HG02840 (cell line): Measurements from ENCODE around the gene ELAC1.
"Not testable (repeated sequence)": the region's sequence is repeated elsewhere in the genome, so short reads cannot be mapped to it uniquely, and the experiment has no call there.

ENCODE experiments used
- ATAC-seq: cut with Tn5 transposase; IDR thresholded peaks from one replicate; pipeline ENCODE4 v1.9.1; 2021; ENCODE audit warnings: mild to moderate bottlenecking, moderate library complexity, moderate number of reproducible peaks; ENCODE audit not compliant: unreplicated experiment, low FRiP score

Gene ELAC1

DNA sequence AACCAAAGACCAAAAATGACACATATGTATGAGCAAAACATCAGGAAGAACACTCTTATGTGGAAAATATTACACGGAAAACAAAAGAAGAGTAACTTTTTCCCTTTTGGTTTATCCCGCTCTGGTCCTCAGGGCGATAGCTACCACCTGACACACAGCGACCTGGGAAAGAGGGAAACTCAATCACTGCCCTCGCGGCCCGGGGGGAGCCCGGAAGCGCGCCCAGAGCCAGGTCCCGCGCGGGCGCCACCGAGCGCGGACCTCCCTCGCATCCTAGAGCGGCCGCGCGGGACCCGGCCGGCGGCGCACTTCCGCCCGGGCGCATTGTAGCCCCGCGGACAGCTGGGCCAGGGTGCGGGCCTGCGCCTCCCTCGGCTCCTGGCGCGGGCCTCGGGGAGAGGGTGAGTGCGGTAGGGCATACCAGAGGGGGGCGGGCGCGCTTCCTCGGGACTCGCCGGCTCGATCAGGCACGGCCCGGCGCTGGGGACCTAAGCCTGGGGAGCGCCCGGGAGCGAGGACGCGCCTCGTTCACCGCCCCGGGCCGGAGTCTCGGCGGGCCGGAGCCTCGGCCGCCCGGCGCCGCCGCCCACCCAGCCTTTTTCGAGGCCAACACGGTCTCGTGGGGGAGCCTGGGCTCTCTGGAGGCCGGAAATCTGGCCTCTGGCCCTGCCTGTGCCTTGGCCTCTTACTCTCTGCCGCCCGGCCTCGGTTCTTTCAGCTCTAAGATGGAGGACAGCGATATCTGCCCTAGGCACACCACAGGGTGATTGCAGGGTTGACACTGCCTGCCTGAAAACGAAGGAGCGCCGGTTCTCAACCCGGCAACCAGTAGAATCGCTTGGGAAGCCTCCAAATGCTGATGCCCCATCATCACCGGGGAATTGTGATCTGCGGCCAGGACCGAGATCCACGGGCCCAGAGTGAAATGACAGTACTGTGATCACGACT is at the start of gene ELAC1:
Gene ELAC1, plus strand, starts transcription at position 327 of the 948 bp plus-strand sequence. CDS start 6,365 bp downstream, outside the sequence.
- ATAC-seq: peak; percentile 91

GRCh38 chr18:50918153-50918552 is 49.7 kb upstream of the ELAC1 start:
- no peak for ATAC-seq

GRCh38 chr18:50924372-50924771 is 43.5 kb upstream of the ELAC1 start:
- ATAC-seq: no peak

GRCh38 chr18:50926521-50926920 is 41.3 kb upstream of the ELAC1 start:
- ATAC-seq: no peak

GRCh38 chr18:50928551-50928950 is 39.3 kb upstream of the ELAC1 start:
- ATAC-seq: no peak

DNA sequence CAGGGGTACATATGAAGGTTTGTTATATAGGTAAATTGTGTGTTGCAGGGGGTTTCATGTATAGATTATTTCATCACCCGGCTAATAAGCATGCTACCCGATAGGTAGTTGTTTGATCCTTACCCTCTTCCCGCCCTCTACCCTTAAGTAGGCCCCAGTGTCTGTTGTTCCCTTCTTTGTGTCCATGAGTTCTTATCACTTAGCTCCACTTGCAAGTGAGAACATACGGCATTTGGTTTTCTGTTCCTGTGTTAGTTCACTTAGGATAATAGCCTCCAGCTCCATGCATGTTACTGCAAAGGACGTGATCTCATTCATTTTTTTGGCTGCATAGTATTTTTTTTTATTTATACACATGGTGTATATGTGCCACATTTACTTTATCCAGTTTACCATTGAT is 34.2 kb upstream of the ELAC1 start:
- no peak for ATAC-seq

DNA sequence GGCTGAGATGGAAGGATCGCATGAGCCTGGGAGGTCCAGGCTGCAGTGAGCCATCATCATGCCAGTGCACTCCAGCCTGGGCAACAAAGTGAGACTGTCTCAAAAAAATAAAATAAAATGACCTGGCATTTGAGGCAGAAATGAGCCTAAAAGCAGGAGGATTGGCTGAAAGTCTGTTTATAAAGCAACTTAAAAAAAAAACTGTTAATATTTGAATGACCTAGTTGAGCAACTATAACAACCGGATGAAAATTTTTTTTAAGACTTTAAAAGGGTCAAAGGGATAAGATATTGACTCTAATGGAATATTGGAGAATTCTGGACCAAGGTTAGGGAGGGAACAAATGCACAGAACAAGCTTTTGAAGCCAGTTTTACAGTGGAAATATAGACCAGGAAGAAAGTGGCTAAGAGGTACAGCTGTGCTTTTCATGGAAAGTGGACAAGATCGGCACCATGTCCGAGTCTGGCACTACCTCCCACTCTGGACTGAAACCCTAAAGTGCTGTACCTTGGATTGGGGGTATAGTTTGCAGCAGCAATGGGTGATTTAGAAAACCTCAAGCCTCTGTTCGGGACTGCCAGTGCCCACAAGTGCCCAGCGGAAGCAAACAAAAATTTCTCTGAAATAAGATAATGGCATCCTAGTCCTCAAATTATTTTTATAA is 33.2 kb upstream of the ELAC1 start:
- ATAC-seq: no peak

DNA sequence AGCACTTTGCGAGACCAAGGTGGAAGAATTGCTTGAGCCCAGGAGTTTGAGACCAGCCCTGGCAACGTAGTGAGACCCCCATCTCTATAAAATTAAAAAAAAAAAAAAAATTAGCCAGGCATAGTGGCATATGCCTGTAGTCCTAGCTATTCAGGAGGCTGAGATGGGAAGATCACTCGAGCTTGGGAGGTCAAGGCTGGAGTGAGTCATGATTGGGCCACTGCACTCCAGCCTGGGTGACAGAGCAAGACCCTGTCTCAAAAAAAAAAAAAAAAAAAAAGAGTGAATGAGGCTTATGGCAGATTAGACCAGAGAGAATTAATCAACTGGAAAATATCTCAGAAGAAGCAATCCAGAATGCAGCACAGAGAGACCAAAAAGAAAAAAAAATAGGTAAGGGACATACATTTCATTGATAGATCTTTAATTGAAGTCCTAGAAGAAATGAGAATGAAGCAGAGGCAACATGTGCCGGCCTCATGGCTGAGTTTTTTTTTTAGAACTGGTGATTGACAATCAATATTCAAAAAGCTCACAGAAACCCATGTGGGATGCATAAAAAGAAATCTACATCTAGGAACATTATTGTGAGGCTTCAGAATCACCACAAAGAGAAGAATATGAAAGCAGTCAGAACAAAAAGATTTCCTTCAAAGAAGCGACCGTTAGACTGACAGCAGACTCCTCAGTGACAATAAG is 32.2 kb upstream of the ELAC1 start:
- ATAC-seq: no peak

- ATAC-seq: no peak
Measured at GRCh38 chr18:50937183-50937582, 30.7 kb upstream of the ELAC1 start.

GRCh38 chr18:50938912-50939311 is 28.9 kb upstream of the ELAC1 start:
- no peak for ATAC-seq

DNA sequence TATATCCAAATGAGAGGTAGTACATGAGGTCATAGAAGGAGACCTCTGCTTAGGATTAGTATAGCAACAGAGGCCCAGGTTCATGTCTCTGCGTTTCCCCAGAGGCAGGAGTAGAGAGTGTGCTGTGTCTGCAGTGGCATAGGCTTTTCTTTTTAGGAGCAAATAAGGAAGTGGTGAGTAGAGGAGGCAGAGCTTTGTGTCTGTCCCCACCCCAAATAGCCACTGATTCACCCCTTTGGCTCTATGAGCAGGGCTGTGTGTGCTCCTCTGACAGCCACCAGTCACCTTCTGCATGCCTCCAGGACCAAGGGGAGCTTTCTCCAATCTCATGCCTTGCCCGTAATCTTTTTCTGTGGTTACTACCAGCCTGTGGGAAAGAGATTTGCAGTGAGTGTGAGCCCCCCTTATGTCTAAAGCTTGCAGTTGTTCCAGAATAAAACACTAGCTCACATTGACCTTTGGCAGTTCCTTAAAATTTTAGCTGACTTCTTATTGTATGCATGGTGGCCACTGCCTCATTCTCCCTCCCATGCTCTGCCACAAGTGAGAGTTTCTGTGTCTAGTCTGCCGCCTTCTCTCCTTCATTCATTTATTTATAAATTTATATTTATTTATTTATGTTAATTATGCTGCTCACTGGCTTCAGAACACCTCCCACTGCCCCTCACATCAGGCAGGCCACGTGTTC is 23.5 kb upstream of the ELAC1 start:
- ATAC-seq: no peak

DNA sequence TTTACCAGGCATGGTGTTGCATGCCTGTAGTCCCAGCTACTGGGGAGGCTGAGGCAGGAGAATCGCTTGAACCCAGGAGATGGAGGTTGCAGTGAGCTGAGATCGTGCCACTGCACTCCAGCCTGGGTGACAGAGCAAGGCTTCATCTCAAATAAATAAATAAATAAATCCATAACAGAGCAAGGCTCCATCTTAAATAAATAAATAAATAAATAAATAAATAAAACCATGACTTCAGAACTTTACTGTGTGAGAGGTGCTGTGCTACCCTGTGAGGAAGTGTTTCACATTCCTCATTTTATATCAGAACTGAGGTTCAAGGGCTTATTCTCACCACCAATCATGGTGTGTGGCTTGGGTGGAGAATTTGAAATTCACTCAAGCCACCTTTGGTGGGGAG is 21.9 kb upstream of the ELAC1 start:
- ATAC-seq: not testable (repeated sequence)

GRCh38 chr18:50947899-50948298 is 19.9 kb upstream of the ELAC1 start:
- no peak for ATAC-seq

DNA sequence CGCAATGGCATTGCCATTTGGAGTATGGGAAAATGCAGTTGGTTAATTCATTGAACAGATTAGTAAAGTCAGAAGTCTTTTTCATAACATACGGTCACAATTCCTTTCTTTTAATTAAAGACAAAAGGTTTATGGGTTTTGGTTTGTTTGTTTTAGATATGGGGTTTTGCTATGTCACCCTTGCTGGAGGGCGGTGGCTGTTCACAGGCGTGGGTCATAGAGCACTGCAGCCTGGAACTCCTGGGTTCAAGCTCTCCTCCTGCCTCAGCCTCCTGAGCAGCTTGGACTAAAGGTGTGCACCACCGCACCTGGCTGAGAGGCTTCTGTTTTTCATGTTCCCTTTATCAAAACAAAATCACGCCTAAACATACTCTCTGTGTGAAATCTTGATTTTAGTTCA is 18.7 kb upstream of the ELAC1 start:
- ATAC-seq: no peak

DNA sequence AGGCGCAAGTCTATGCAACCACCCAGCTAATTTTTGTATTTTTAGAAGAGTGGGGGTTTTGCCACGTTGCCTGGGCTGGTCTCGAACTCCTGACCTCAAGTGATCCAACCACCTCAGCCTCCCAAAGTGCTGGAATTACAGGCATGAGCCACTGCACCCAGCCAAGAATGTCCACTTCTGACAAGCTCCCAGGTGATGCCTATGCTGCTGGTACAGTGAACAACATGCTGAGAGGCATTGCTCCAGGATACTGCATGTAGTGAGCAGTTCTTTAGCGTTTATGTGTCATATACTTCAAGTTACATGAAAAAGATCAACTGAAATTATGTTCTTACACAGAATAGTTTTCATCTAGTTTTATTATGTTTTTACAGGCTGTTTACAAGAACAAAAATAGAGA is 17.2 kb upstream of the ELAC1 start:
- no peak for ATAC-seq

- no peak for ATAC-seq
Measured at GRCh38 chr18:50953822-50954221, 14.0 kb upstream of the ELAC1 start.

DNA sequence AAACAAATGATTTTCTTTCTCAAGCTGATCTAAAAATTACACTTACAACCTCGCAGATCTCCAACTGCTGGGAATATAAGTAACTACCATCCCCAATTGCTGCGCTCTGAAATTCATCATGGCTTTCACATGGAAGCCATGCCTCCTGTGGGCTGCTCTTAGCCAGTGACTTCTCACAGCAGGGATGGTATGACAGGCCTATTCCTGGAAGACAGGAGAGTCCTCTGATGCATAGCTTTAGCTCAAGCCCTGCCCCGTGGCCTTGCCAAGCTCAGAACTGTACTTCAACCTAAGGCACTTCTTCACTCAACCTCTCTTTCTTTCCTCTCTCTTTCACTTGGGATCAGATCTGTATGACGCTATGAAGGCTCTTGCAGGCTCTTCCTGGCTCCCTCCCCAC is 12.6 kb upstream of the ELAC1 start:
- no peak for ATAC-seq

DNA sequence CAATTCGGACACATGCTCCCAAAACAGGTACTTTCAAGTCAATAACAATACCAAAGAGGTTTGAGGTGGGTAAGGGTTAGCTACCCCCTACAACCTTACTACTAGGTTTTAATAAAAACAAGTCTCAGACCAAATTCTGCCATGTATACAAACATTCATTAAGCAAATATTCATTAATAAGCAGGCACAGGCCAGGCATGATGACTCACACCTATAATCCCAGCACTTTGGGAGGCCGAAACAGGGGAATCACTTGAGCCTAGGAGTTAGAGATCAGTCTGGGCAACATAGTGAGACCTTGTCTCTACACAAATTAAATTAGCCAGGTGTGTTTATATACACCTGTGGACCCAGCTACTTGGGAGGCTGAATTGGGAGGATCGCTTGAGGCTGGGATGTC is 11.7 kb upstream of the ELAC1 start:
- ATAC-seq: no peak

- no peak for ATAC-seq
Measured at GRCh38 chr18:50961974-50962373, 5.9 kb upstream of the ELAC1 start.

- ATAC-seq: no peak
Measured at GRCh38 chr18:50969448-50969847, 1.6 kb downstream of the ELAC1 start.

GRCh38 chr18:50970006-50970405 is 2.2 kb downstream of the ELAC1 start:
- no peak for ATAC-seq
